CD4-positive, alpha-beta T cell (primary cell): ENCODE measurements around the gene PEAR1. TPM values are rescaled to one million over a fixed set of nuclear protein-coding genes. Genes with fewer than 3 reads are reported as not detected.

Experiments used
- ATAC-seq: fragments of 200-7000 bp; cut with Tn5 transposase; one replicate; pipeline ENCODE4 v1.10.0; 2022; ENCODE audit warnings: mild to moderate bottlenecking; ENCODE audit not compliant: poor library complexity
- CTCF ChIA-PET: fragments of 350-600 bp; sonication (Branson Sonifier 250); formaldehyde crosslinking; loops from one replicate; lab custom pipeline; 2021; ENCODE audit warnings: antibody characterized with exemption, inconsistent platforms; lab: Charles Lee
- POLR2A ChIA-PET: fragments of 350-600 bp; sonication (Branson Sonifier 250); formaldehyde crosslinking; loops from one replicate; lab custom pipeline; 2021; ENCODE audit warnings: antibody characterized with exemption, inconsistent platforms; lab: Charles Lee
- DNase-seq, 14 experiments: peaks; one replicate each; pipeline ENCODE4 v3.0.0-alpha.2; 2013 to 2020; ENCODE audit warnings: mixed read lengths in 2 of 14
- H3K27ac ChIP-seq, 2 donors: one replicate each; pipeline versions ENCODE4 v1.5.1 to v1.7.0; 2013; ENCODE audit warnings: low read length in 2 of 2, low read depth in 1 of 2, mild to moderate bottlenecking in 1 of 2
- H3K27me3 ChIP-seq, 2 experiments: 1 replicate in 1 of 2; 2 replicates in 1 of 2; pipeline versions ENCODE4 v1.6.1 to v1.7.0; 2013; ENCODE audit warnings: low read length in 2 of 2, control low read depth in 1 of 2, mild to moderate bottlenecking in 1 of 2, moderate library complexity in 1 of 2; ENCODE audit not compliant: insufficient read depth in 2 of 2, control insufficient read depth in 1 of 2
- H3K36me3 ChIP-seq: one replicate; pipeline ENCODE4 v1.6.1; 2013; ENCODE audit warnings: low read length, control low read depth; ENCODE audit not compliant: insufficient read depth
- H3K4me1 ChIP-seq: one replicate; pipeline ENCODE4 v1.6.1; 2013; ENCODE audit warnings: low read length, control low read depth; ENCODE audit not compliant: insufficient read depth
- H3K4me3 ChIP-seq: one replicate; pipeline ENCODE4 v1.5.1; 2013; ENCODE audit warnings: mild to moderate bottlenecking, low read length, moderate library complexity
- H3K9me3 ChIP-seq, 2 experiments: 1 replicate in 1 of 2; 2 replicates in 1 of 2; pipeline versions ENCODE4 v1.6.1 to v1.7.0; 2013; ENCODE audit warnings: low read length in 2 of 2, mild to moderate bottlenecking in 2 of 2, control low read depth in 1 of 2, moderate library complexity in 1 of 2; ENCODE audit not compliant: control insufficient read depth in 1 of 2, insufficient read depth in 1 of 2
- H3K27ac Mint-ChIP-seq: one replicate; pipeline ENCODE4 v1.8.0; 2020; ENCODE audit warnings: mixed read lengths
- H3K27me3 Mint-ChIP-seq: one replicate; pipeline ENCODE4 v1.8.0; 2021; ENCODE audit warnings: mixed read lengths
- H3K36me3 Mint-ChIP-seq: one replicate; pipeline ENCODE4 v1.8.0; 2021; ENCODE audit warnings: low read depth, mixed read lengths
- H3K4me1 Mint-ChIP-seq: one replicate; pipeline ENCODE4 v1.8.0; 2021; ENCODE audit warnings: low read depth, mixed read lengths
- H3K4me3 Mint-ChIP-seq: one replicate; pipeline ENCODE4 v1.8.0; 2020; ENCODE audit warnings: mild to moderate bottlenecking, mixed read lengths
- H3K9me3 Mint-ChIP-seq: one replicate; pipeline ENCODE4 v1.8.0; 2020; ENCODE audit warnings: mixed read lengths
- intact Hi-C, 2 experiments: fragments of 100-400 bp; cut with DNase I in 1 of 2; cut with micrococcal nuclease in 1 of 2; formaldehyde crosslinking; loops; one replicate each; pipeline versions ENCODE4 v1.15.1 to v1.9.0; 2023 to 2025; cut with DNase I, micrococcal nuclease
- total RNA-seq, 174 experiments: library from RNA in 2 of 174; stranded (reverse) in 2 of 174; gene quantifications; one replicate each; pipeline ENCODE4 v1.2.3 and lab custom pipeline; 2021 to 2026
- TF ChIP-seq, protein P1 (sequence below): fragments of 200-600 bp; IDR thresholded peaks from one replicate; pipeline ENCODE4 v1.8.0; 2022; ENCODE audit warnings: antibody characterized with exemption, mild to moderate bottlenecking

Gene PEAR1
- total RNA-seq, 2 experiments from 2014 or later, result 0.20 to 0.41 TPM

GRCh38 chr1:156941675-156942074 is 48.2 kb downstream of the PEAR1 start:
- Histone ChIP-seq H3K27ac (no peak overlapping the region), H3K4me3 (no peak overlapping the region), H3K9me3 (no peaks in the 10 kb centered on the region), H3K27me3 (no peaks in the 10 kb centered on the region), H3K4me1 (no peaks in the 10 kb centered on the region), H3K36me3 (peaks cover 54% of the 10 kb centered on the region)
- Mint-ChIP-seq H3K36me3 (peaks cover 88% of the 10 kb centered on the region), H3K27me3 (no peaks in the 10 kb centered on the region), H3K9me3 (no peaks in the 10 kb centered on the region), H3K4me1 (no peaks in the 10 kb centered on the region), H3K27ac (no peak overlapping the region), H3K4me3 (no peak overlapping the region)
- intact Hi-C loops, result no loop called here
- TF ChIP-seq, protein P1, sequence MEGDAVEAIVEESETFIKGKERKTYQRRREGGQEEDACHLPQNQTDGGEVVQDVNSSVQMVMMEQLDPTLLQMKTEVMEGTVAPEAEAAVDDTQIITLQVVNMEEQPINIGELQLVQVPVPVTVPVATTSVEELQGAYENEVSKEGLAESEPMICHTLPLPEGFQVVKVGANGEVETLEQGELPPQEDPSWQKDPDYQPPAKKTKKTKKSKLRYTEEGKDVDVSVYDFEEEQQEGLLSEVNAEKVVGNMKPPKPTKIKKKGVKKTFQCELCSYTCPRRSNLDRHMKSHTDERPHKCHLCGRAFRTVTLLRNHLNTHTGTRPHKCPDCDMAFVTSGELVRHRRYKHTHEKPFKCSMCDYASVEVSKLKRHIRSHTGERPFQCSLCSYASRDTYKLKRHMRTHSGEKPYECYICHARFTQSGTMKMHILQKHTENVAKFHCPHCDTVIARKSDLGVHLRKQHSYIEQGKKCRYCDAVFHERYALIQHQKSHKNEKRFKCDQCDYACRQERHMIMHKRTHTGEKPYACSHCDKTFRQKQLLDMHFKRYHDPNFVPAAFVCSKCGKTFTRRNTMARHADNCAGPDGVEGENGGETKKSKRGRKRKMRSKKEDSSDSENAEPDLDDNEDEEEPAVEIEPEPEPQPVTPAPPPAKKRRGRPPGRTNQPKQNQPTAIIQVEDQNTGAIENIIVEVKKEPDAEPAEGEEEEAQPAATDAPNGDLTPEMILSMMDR, result no peak
- DNase-seq, result no peak
- ChIA-PET CTCF (no interaction called here), POLR2A (no interaction called here)
- no peak for ATAC-seq

DNA sequence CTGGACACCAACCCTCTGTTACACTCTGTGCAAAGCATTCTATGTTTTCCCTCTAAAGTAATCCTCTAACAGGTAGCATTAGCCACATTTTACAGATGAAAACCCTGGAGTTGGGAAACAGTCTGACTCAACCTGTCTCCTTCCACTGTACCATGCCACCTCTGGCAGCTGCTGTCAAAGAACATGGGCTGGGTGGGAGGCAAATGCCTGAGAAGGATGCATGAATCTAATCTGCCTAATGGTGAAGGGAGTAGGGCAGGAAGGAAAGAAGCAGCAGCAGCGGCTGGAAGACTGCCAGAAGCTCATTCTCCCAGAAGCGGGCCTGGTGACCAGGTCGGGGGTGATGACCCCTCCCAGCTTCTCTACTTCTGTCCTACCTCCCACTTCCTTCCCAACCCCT is 48.7 kb downstream of the PEAR1 start:
- POLR2A ChIA-PET, result no interaction called here
- Mint-ChIP-seq H3K4me3 (no peak overlapping the region), H3K27me3 (no peaks in the 10 kb centered on the region), H3K9me3 (no peaks in the 10 kb centered on the region), H3K4me1 (no peaks in the 10 kb centered on the region), H3K36me3 (peaks cover 88% of the 10 kb centered on the region), H3K27ac (no peak overlapping the region)
- Histone ChIP-seq H3K36me3 (peaks cover 59% of the 10 kb centered on the region), H3K4me3 (no peak overlapping the region), H3K27ac (no peak overlapping the region), H3K27me3 (no peaks in the 10 kb centered on the region), H3K9me3 (no peaks in the 10 kb centered on the region), H3K4me1 (no peaks in the 10 kb centered on the region)
- DNase-seq, result no peak
- CTCF ChIA-PET, result no interaction called here
- intact Hi-C loops, result no loop called here
- ATAC-seq, result no peak
- TF ChIP-seq, protein P1, result no peak

DNA sequence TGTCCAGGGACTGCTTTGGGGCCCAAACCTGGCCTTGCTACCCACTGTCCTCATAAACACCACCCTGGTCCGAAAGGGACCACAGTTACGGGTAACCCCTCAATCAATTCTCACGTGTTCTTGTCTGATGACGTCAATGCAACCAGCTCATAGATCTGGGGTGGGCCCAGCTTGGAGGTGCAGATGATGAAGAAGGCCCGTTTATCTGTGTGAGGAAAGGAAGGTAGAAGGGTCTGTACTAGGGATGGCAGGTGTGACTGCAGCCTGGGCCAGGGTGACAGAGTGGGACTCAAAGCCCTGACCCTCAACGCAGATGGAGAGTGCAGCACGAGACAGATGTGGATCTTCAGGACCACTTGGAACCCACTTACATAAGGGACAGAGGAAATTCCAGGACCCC is 49.1 kb downstream of the PEAR1 start:
- Histone ChIP-seq H3K4me3 (no peak overlapping the region), H3K27me3 (no peaks in the 10 kb centered on the region), H3K4me1 (no peaks in the 10 kb centered on the region), H3K36me3 (peaks cover 63% of the 10 kb centered on the region), H3K27ac (no peak overlapping the region), H3K9me3 (no peaks in the 10 kb centered on the region)
- TF ChIP-seq, protein P1, result no peak
- H3K27me3 Mint-ChIP-seq, result no peaks in the 10 kb centered on the region
- CTCF ChIA-PET, result no interaction called here
- no peak overlapping the region for H3K4me3 Mint-ChIP-seq
- H3K4me1 Mint-ChIP-seq, result no peaks in the 10 kb centered on the region
- peaks cover 90% of the 10 kb centered on the region for H3K36me3 Mint-ChIP-seq
- ATAC-seq (no peak), DNase-seq (no peak)
- POLR2A ChIA-PET, result interaction anchor here (0.6 kb wide), 1 partner anchor 301 kb away, joined by 3 read pairs; no protein-coding TSS in a partner anchor
- intact Hi-C loops, result no loop called here
- H3K27ac Mint-ChIP-seq, result no peak overlapping the region
- H3K9me3 Mint-ChIP-seq, result no peaks in the 10 kb centered on the region
